Endothelial cell of umbilical vein (primary cell): ENCODE results near the gene LY6G6C. TPM values are rescaled to one million over a fixed set of nuclear protein-coding genes. Genes with fewer than 3 reads are reported as not detected.
A peak's percentile ranks its signal among the peaks of the same experiment; 100 is the strongest.

Experiments
- BruUV-seq: library from RNA; stranded (reverse); fragments of 400-500 nt; replicated peaks from 2 replicates; lab custom pipeline; 2021; lab: Mats Ljungman, UMichigan
- CTCF ChIA-PET: fragments of 300-600, 350-600 bp; sonication (Branson Sonifier 250); formaldehyde crosslinking; loops from one replicate; lab custom pipeline; 2021; ENCODE audit warnings: antibody characterized with exemption, inconsistent platforms; lab: Charles Lee
- POLR2A ChIA-PET: fragments of 300-600, 350-600 bp; sonication (Branson Sonifier 250); formaldehyde crosslinking; loops from one replicate; lab custom pipeline; 2021; ENCODE audit warnings: antibody characterized with exemption, inconsistent platforms; lab: Charles Lee
- DNase-seq: peaks from one replicate; pipeline ENCODE4 v3.0.0-alpha.2; 2011; ENCODE audit warnings: low read depth, low spot score
- FAIRE-seq: peaks from 2 replicates; lab custom pipeline; 2011; peaks lifted over from hg19 to GRCh38; lab: Jason Lieb, UNC
- H2AFZ ChIP-seq: 2 replicates; pipeline ENCODE4 v1.6.0; 2012; ENCODE audit warnings: low read depth, low read length, control low read depth, inconsistent platforms
- H3K27ac ChIP-seq: 2 replicates; pipeline ENCODE4 v1.5.1; 2011; ENCODE audit warnings: low read depth, mild to moderate bottlenecking, control low read depth, low read length, moderate library complexity; ENCODE audit not compliant: insufficient read depth
- H3K27me3 ChIP-seq, 2 experiments: 2 replicates each; pipeline versions ENCODE4 v1.6.0 to v1.6.1; 2011; ENCODE audit warnings: low read length in 2 of 2, mixed read lengths in 1 of 2; ENCODE audit not compliant: control insufficient read depth in 2 of 2, insufficient read depth in 2 of 2
- H3K36me3 ChIP-seq, 2 experiments: 2 replicates in 1 of 2; 3 replicates in 1 of 2; pipeline ENCODE4 v1.5.1; 2011; ENCODE audit warnings: low read length in 2 of 2, mild to moderate bottlenecking in 1 of 2, moderate library complexity in 1 of 2; ENCODE audit not compliant: control insufficient read depth in 2 of 2, insufficient read depth in 2 of 2; ENCODE audit errors: extremely low read depth in 1 of 2
- H3K4me1 ChIP-seq: 3 replicates; pipeline ENCODE4 v1.5.1; 2011; ENCODE audit warnings: mild to moderate bottlenecking, low read length; ENCODE audit not compliant: control insufficient read depth, insufficient read depth; ENCODE audit errors: extremely low read depth
- H3K4me2 ChIP-seq: 2 replicates; pipeline ENCODE4 v1.6.1; 2011; ENCODE audit warnings: low read length, control low read depth, mixed read lengths; ENCODE audit not compliant: insufficient read depth
- H3K4me3 ChIP-seq, 3 experiments: fragments of 200-600 bp in 1 of 3; sonication (generic), shearing (Covaris generic) in 1 of 3; replicated peaks in 1 of 3; 2 replicates each; pipeline ENCODE4 v1.5.1; 2011 to 2016; ENCODE audit warnings: control low read depth in 3 of 3, low read length in 3 of 3, mild to moderate bottlenecking in 2 of 3, inconsistent platforms in 1 of 3, low read depth in 1 of 3, moderate library complexity in 1 of 3; ENCODE audit not compliant: insufficient read depth in 1 of 3
- H3K79me2 ChIP-seq: 2 replicates; pipeline ENCODE4 v1.6.0; 2012; ENCODE audit warnings: low read length, inconsistent platforms; ENCODE audit not compliant: control insufficient read depth, insufficient read depth
- H3K9ac ChIP-seq: replicated peaks from 2 replicates; pipeline ENCODE3; 2011; ENCODE audit warnings: low read length, control low read depth; ENCODE audit not compliant: insufficient read depth; ENCODE audit errors: extremely low read depth
- H3K9me1 ChIP-seq: replicated peaks from 3 replicates; pipeline ENCODE4 v1.6.0; 2011; ENCODE audit warnings: mild to moderate bottlenecking, low read length; ENCODE audit not compliant: control insufficient read depth, insufficient read depth; ENCODE audit errors: extremely low read depth
- H3K9me3 ChIP-seq: replicated peaks from 2 replicates; pipeline ENCODE4 v1.5.1; 2012; ENCODE audit warnings: low read length, inconsistent platforms; ENCODE audit not compliant: control insufficient read depth, insufficient read depth
- H4K20me1 ChIP-seq: replicated peaks from 2 replicates; pipeline ENCODE3; 2011; ENCODE audit warnings: mild to moderate bottlenecking, low read length; ENCODE audit not compliant: control insufficient read depth, insufficient read depth; ENCODE audit errors: extremely low read depth
- CTCF ChIP-seq, 2 donors: IDR thresholded peaks; 1 replicate in 1 of 2; 2 replicates in 1 of 2; pipeline ENCODE4 v1.5.1; 2011; ENCODE audit warnings: low read length in 2 of 2, mild to moderate bottlenecking in 2 of 2, moderate library complexity in 2 of 2, control low read depth in 1 of 2, inconsistent platforms in 1 of 2, low read depth in 1 of 2; ENCODE audit not compliant: insufficient read depth in 1 of 2; ENCODE audit errors: extremely low read depth in 1 of 2
- FOS ChIP-seq: IDR thresholded peaks from 2 replicates; pipeline ENCODE4 v1.6.1; 2011; ENCODE audit warnings: mild to moderate bottlenecking, low read length, moderate library complexity, borderline replicate concordance; ENCODE audit not compliant: insufficient read depth
- GATA2 ChIP-seq: IDR thresholded peaks from 2 replicates; pipeline ENCODE4 v1.7.0; 2011; ENCODE audit warnings: low read depth, mild to moderate bottlenecking, moderate library complexity, mixed read lengths, low read length; ENCODE audit not compliant: insufficient read length, insufficient read depth
- dilution Hi-C: fragments of 300-500 bp; cut with MboI; formaldehyde crosslinking; loops from one replicate; pipeline ENCODE4 v1.15.0; 2019; ENCODE audit warnings: low sequenced_read_pairs; ENCODE audit not compliant: extremely low pct_ligation_motif_present
- intact Hi-C: fragments of 100-400 bp; cut with micrococcal nuclease; formaldehyde crosslinking; loops from one replicate; pipeline ENCODE4 v1.10.0; 2022
- polyA plus RNA-seq, 4 experiments: library from polyadenylated mRNA; depleted of rRNA in 3 of 4; stranded (reverse) in 3 of 4; unstranded in 1 of 4; fragments of >200 nt; gene quantifications; 2 replicates each; pipeline versions ENCODE4 v1.2.1 to v1.2.3, GENCODE V29; 2011 to 2012; ENCODE audit warnings: missing spikeins in 1 of 4
- total RNA-seq: library from RNA; stranded (reverse); gene quantifications from 2 replicates; pipeline ENCODE4 v1.2.3, GENCODE V29; 2021

Gene LY6G6C
- total and polyA plus RNA-seq, 2 donors (not counting 3 experiments of a cell fraction or from before 2014, with no cell fraction given): 0.33 TPM; not detected in 1

GRCh38 chr6:31689249-31690110 is 32.1 kb downstream of the LY6G6C start:
- CTCF ChIA-PET: interaction anchor here (0.6 to 2.1 kb wide), 7 partner anchors 9 to 201 kb away, joined by 3 to 12 read pairs (median 6); partner anchors contain the start of genes BAG6 and LY6G5C
- peaks cover 0 to 45% of the 10 kb centered on the region in 2 experiments for H3K36me3 ChIP-seq
- POLR2A ChIA-PET: no interaction called here

More at GRCh38 chr6:31689249-31690110, 32.1 kb downstream of the LY6G6C start:
- H3K27ac ChIP-seq: no peak overlapping the region
- FAIRE-seq (no peak), DNase-seq (no peak)
- no peak overlapping the region for H3K4me3 ChIP-seq
- intact Hi-C loops: no loop called here
- no peak overlapping the region for H3K4me2 ChIP-seq
- H3K79me2 ChIP-seq: no peaks in the 10 kb centered on the region
- peaks cover 10% of the 10 kb centered on the region for H3K4me1 ChIP-seq
- no peaks in the 10 kb centered on the region for H3K9me1 ChIP-seq
- no peaks in the 10 kb centered on the region for H3K27me3 ChIP-seq
- no peak overlapping the region for H3K9ac ChIP-seq
- H3K9me3 ChIP-seq: no peaks in the 10 kb centered on the region
- TF ChIP-seq GATA2 (no peak), CTCF (IDR thresholded peaks at IDR 0.05; ENCODE audit: extremely low read depth in 1 of 2, insufficient read depth in 1 of 2, low read depth in 1 of 2, low read length in 2 of 2) (peak; percentile 46 to 59), FOS (no peak)
- no TSS peak for BruUV-seq
- H4K20me1 ChIP-seq: no peaks in the 10 kb centered on the region
- dilution Hi-C loops: no loop called here
- no peak overlapping the region for H2AFZ ChIP-seq
